HepG2 (cell line): Measurements from ENCODE around the gene SPRY1. TPM values are rescaled to one million over a fixed set of nuclear protein-coding genes. Genes with fewer than 3 reads are reported as not detected.

Experiments used
- ATAC-seq: fragments of 200-7000 bp; cut with Tn5 transposase; 3 replicates; pipeline ENCODE4 v1.9.1; 2020; ENCODE audit warnings: mild to moderate bottlenecking, moderate library complexity
- BruUV-seq: library from RNA; stranded (reverse); fragments of 400-500 nt; replicated peaks from 2 replicates; lab custom pipeline; 2021; lab: Mats Ljungman, UMichigan
- CTCF ChIA-PET: fragments of 300-600 bp; formaldehyde crosslinking; extraction: SDS; loops from one replicate; lab custom pipeline; 2021; ENCODE audit warnings: low total read pairs, inconsistent platforms, low intra/inter-chr PET ratio; lab: Yijun Ruan, JAX
- POLR2A ChIA-PET: fragments of 350-600 bp; sonication (Branson Sonifier 250); formaldehyde crosslinking; loops from one replicate; lab custom pipeline; 2020; ENCODE audit warnings: antibody characterized with exemption, inconsistent platforms; lab: Yijun Ruan, JAX
- DNase-seq: peaks from one replicate; pipeline ENCODE4 v3.0.0-alpha.2; 2015; ENCODE audit warnings: low spot score
- FAIRE-seq: peaks from 3 replicates; lab custom pipeline; 2011; peaks lifted over from hg19 to GRCh38; lab: Jason Lieb, UNC
- H2AFZ ChIP-seq: one replicate; pipeline ENCODE4 v1.6.1; 2011; ENCODE audit warnings: low read length, inconsistent platforms
- H3K27ac ChIP-seq: fragments of 300-600 bp; 3 replicates; pipeline ENCODE4 v1.8.0; 2011; ENCODE audit warnings: mixed run types, mild to moderate bottlenecking, mixed read lengths, low read length, inconsistent platforms; ENCODE audit not compliant: insufficient read depth; ENCODE audit errors: extremely low read length
- H3K27me3 ChIP-seq, 2 experiments: fragments of 200-600 bp in 1 of 2; 2 replicates in 1 of 2; 3 replicates in 1 of 2; pipeline versions ENCODE4 v1.6.0 to v1.8.0; 2011; ENCODE audit warnings: low read length in 2 of 2, mild to moderate bottlenecking in 2 of 2, moderate library complexity in 2 of 2, inconsistent platforms in 1 of 2; ENCODE audit not compliant: insufficient read depth in 2 of 2, control insufficient read depth in 1 of 2
- H3K36me3 ChIP-seq, 2 experiments: fragments of 200-600 bp in 1 of 2; replicated peaks in 1 of 2; 2 replicates in 1 of 2; 3 replicates in 1 of 2; pipeline versions ENCODE4 v1.5.1 to v1.8.0; 2011; ENCODE audit warnings: low read length in 2 of 2, inconsistent platforms in 1 of 2; ENCODE audit not compliant: insufficient read depth in 2 of 2, control insufficient read depth in 1 of 2
- H3K4me1 ChIP-seq: 2 replicates; pipeline ENCODE4 v1.5.1; 2012; ENCODE audit warnings: low read length, inconsistent platforms; ENCODE audit not compliant: insufficient read depth
- H3K4me2 ChIP-seq: 2 replicates; pipeline ENCODE4 v1.6.0; 2011; ENCODE audit warnings: low read depth, low read length, inconsistent platforms
- H3K4me3 ChIP-seq, 3 experiments: fragments of 200-600 bp in 1 of 3; sonication (generic), shearing (Covaris generic) in 1 of 3; replicated peaks in 1 of 3; 2 replicates each; pipeline ENCODE4 v1.5.1; 2011 to 2016; ENCODE audit warnings: low read length in 3 of 3, inconsistent platforms in 2 of 3, low read depth in 2 of 3, mild to moderate bottlenecking in 2 of 3, control low read depth in 1 of 3, mixed read lengths in 1 of 3; ENCODE audit not compliant: insufficient read depth in 1 of 3
- H3K79me2 ChIP-seq: one replicate; pipeline ENCODE4 v1.6.1; 2011; ENCODE audit warnings: low read length, inconsistent platforms; ENCODE audit not compliant: insufficient read depth
- H3K9ac ChIP-seq: 2 replicates; pipeline ENCODE4 v1.6.0; 2011; ENCODE audit warnings: mild to moderate bottlenecking, low read depth, low read length, inconsistent platforms; ENCODE audit not compliant: insufficient read depth
- H3K9me3 ChIP-seq: 2 replicates; pipeline ENCODE4 v1.5.1; 2012; ENCODE audit warnings: mild to moderate bottlenecking, low read length
- H4K20me1 ChIP-seq: 2 replicates; pipeline ENCODE4 v1.6.0; 2011; ENCODE audit warnings: inconsistent platforms, mild to moderate bottlenecking, low read length, moderate library complexity; ENCODE audit not compliant: insufficient read depth
- ARID4A ChIP-seq: sonication (generic); formaldehyde crosslinking; IDR thresholded peaks from 2 replicates; pipeline ENCODE4 v1.5.0; 2020; ENCODE audit warnings: mild to moderate bottlenecking, missing genetic modification reagents, borderline replicate concordance
- BCL6 ChIP-seq: IDR thresholded peaks from 2 replicates; pipeline ENCODE4 v1.6.1; 2016; ENCODE audit warnings: missing genetic modification reagents, missing compliant biosample characterization
- NCOA2 ChIP-seq: sonication (generic); formaldehyde crosslinking; IDR thresholded peaks from 2 replicates; pipeline ENCODE4 v1.8.0; 2022; ENCODE audit warnings: inconsistent platforms
- POLR2AphosphoS5 ChIP-seq: IDR thresholded peaks from 2 replicates; pipeline ENCODE4 v1.6.1; 2012; ENCODE audit warnings: low read depth, low read length
- SOX5 ChIP-seq: IDR thresholded peaks from 2 replicates; pipeline ENCODE4 v1.6.1; 2016; ENCODE audit warnings: borderline replicate concordance
- ZNF605 ChIP-seq: sonication (generic); formaldehyde crosslinking; IDR thresholded peaks from 2 replicates; pipeline ENCODE4 v1.8.0; 2022; ENCODE audit warnings: mild to moderate bottlenecking, missing genetic modification reagents
- ZNF687 ChIP-seq: sonication (generic); formaldehyde crosslinking; IDR thresholded peaks from 2 replicates; pipeline ENCODE4 v1.5.1; 2020; ENCODE audit warnings: mild to moderate bottlenecking, missing genetic modification reagents, moderate library complexity
- WGBS: methylation state at CpG from one replicate; pipeline ENCODE4 v1.1.6; 2017; ENCODE audit warnings: low lambda C conversion rate; 5-methylcytosine and 5-hydroxymethylcytosine counted together
- in situ Hi-C: cut with HindIII; loops from 2 replicates; pipeline ENCODE4 v1.10.0; 2017; ENCODE audit warnings: low pct_unique_long_range_greater_than_20kb; ENCODE audit not compliant: extremely low pct_ligation_motif_present
- intact Hi-C: fragments of 100-400 bp; cut with micrococcal nuclease; formaldehyde crosslinking; loops from one replicate; pipeline ENCODE4 v1.10.0; 2022; ENCODE audit not compliant: unreplicated experiment
- polyA plus RNA-seq, 8 experiments: library from polyadenylated mRNA; depleted of rRNA in 3 of 8; stranded (reverse) in 7 of 8; unstranded in 1 of 8; fragments of >200 nt; fragmentation: Illumina TruSeq in 4 of 8; extraction: Trizol in 4 of 8; gene quantifications; 2 replicates each; pipeline versions ENCODE4 v1.2.1 to v1.2.3, GENCODE V29; 2011 to 2016; ENCODE audit warnings: low read depth in 4 of 8, missing spikeins in 1 of 8, mixed read lengths in 1 of 8; ENCODE audit not compliant: insufficient read depth in 1 of 8
- total RNA-seq, 5 experiments: library from RNA; depleted of rRNA; stranded (reverse); fragments of >200 nt; fragmentation: Illumina TruSeq; extraction: Trizol; gene quantifications; 2 replicates each; pipeline ENCODE4 v1.2.3, GENCODE V29; 2016; ENCODE audit warnings: low read depth in 1 of 5
- TF ChIP-seq, protein P1 (sequence below): sonication (generic); formaldehyde crosslinking; IDR thresholded peaks from 2 replicates; pipeline ENCODE4 v1.4.0; 2020; ENCODE audit warnings: missing genetic modification reagents, mild to moderate bottlenecking, borderline replicate concordance
- TF ChIP-seq, protein P2 (sequence below): sonication (generic); formaldehyde crosslinking; IDR thresholded peaks from 2 replicates; pipeline ENCODE4 v1.8.0; 2022; ENCODE audit warnings: missing genetic modification reagents, mild to moderate bottlenecking, moderate library complexity, borderline replicate concordance

The SPRY1 gene
- total and polyA plus RNA-seq, 2 of the 13 experiments (the other 11 are each of a cell fraction or from before 2014, with no cell fraction given) = 24.7 to 33.4 TPM

DNA sequence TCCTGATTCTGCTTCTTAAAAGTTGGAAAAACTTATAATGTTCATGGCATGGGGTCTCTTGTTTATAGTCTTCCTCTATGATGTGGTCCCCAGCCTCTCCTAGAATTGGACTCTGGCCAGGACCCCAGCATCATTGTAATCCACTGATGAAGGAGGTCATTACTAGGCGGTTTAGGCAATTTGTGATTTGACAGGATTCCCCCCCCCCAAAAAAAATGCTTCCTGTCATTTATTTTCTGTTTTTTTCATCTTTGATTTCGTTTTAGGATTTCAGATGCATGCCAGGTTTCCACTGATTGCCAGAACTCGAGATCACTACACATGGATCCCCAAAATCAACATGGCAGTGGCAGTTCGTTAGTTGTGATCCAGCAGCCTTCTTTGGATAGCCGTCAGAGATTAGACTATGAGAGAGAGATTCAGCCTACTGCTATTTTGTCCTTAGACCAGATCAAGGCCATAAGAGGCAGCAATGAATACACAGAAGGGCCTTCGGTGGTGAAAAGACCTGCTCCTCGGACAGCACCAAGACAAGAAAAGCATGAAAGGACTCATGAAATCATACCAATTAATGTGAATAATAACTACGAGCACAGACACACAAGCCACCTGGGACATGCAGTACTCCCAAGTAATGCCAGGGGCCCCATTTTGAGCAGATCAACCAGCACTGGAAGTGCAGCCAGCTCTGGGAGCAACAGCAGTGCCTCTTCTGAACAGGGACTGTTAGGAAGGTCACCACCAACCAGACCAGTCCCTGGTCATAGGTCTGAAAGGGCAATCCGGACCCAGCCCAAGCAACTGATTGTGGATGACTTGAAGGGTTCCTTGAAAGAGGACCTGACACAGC lies 4.9 kb downstream of the SPRY1 start:
- peak overlapping the region; percentile 74 for H3K4me2 ChIP-seq
- H2AFZ ChIP-seq = no peak overlapping the region
- peaks cover 56% of the 10 kb centered on the region for H3K4me1 ChIP-seq
- CTCF ChIA-PET = no interaction called here
- H3K4me3 ChIP-seq = peak overlapping the region; percentile 83 to 96 (median 90)
- H3K79me2 ChIP-seq = peaks cover 91% of the 10 kb centered on the region
- H4K20me1 ChIP-seq = peaks cover 47% of the 10 kb centered on the region
- peak overlapping the region; percentile 87 for H3K9ac ChIP-seq
- no peaks in the 10 kb centered on the region for H3K9me3 ChIP-seq
- no peak for DNase-seq
- POLR2A ChIA-PET = interaction anchor here (0.8 to 2.6 kb wide), 4 partner anchors 12 to 153 kb away, joined by 3 to 21 read pairs (median 12); no protein-coding TSS in a partner anchor
- no peak for FAIRE-seq
- peak overlapping the region; percentile 90 for H3K27ac ChIP-seq
- no peaks in the 10 kb centered on the region; a peak in 1 of 5 replicates for H3K27me3 ChIP-seq
- peak; percentile 18 for ATAC-seq
- no TSS peak for BruUV-seq
- WGBS = 46% methylated on average over 9 of the region's 9 CpGs
- intact Hi-C loops = loop anchor here (5.0 kb wide), 1 partner anchor 41 kb away; no protein-coding TSS in a partner anchor
- in situ Hi-C loops = no loop called here
- H3K36me3 ChIP-seq = peaks cover 20 to 34% of the 10 kb centered on the region in 2 experiments
- 0 out of 2 replicates have a peak, but pooled peaks have one; percentile 24 for TF ChIP-seq ARID4A (CRISPR knock-in tag)
- 0 out of 2 replicates have a peak, but pooled peaks have one; percentile 8 for TF ChIP-seq NCOA2
- TF ChIP-seq, protein P1, sequence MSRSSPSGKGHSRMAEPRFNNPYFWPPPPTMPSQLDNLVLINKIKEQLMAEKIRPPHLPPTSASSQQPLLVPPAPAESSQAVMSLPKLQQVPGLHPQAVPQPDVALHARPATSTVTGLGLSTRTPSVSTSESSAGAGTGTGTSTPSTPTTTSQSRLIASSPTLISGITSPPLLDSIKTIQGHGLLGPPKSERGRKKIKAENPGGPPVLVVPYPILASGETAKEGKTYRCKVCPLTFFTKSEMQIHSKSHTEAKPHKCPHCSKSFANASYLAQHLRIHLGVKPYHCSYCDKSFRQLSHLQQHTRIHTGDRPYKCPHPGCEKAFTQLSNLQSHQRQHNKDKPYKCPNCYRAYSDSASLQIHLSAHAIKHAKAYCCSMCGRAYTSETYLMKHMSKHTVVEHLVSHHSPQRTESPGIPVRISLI (CRISPR knock-in tag) = no peak
- 0 out of 2 replicates have a peak, but pooled peaks have one; percentile 6 for TF ChIP-seq SOX5 (CRISPR knock-in tag)
- peak; percentile 61; the same call in 1 of the 2 replicates for TF ChIP-seq ZNF605 (CRISPR knock-in tag)
- peak; percentile 22; the same call in 1 of the 2 replicates for TF ChIP-seq BCL6 (CRISPR knock-in tag)
- peak; percentile 60 for TF ChIP-seq ZNF687 (CRISPR knock-in tag)
- peak; percentile 34; the same call in 1 of the 2 replicates for TF ChIP-seq POLR2AphosphoS5
- TF ChIP-seq, protein P2, sequence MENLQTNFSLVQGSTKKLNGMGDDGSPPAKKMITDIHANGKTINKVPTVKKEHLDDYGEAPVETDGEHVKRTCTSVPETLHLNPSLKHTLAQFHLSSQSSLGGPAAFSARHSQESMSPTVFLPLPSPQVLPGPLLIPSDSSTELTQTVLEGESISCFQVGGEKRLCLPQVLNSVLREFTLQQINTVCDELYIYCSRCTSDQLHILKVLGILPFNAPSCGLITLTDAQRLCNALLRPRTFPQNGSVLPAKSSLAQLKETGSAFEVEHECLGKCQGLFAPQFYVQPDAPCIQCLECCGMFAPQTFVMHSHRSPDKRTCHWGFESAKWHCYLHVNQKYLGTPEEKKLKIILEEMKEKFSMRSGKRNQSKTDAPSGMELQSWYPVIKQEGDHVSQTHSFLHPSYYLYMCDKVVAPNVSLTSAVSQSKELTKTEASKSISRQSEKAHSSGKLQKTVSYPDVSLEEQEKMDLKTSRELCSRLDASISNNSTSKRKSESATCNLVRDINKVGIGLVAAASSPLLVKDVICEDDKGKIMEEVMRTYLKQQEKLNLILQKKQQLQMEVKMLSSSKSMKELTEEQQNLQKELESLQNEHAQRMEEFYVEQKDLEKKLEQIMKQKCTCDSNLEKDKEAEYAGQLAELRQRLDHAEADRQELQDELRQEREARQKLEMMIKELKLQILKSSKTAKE = no peak
